Brain microvascular endothelial cell (primary cell): Measurements from ENCODE around the gene MEF2A.

Source experiments
- DNase-seq: peaks from one replicate; pipeline ENCODE4 v3.0.0-alpha.2; 2020
- H3K27ac ChIP-seq: fragments of 250-450 bp; sonication (Bioruptor Pico); 2 replicates; pipeline ENCODE4 v1.5.1; 2020; ENCODE audit warnings: mild to moderate bottlenecking, moderate library complexity
- H3K27me3 ChIP-seq: fragments of 250-450 bp; sonication (Bioruptor Pico); replicated peaks from 2 replicates; pipeline ENCODE4 v1.5.1; 2020; ENCODE audit warnings: mild to moderate bottlenecking
- H3K36me3 ChIP-seq: fragments of 250-450 bp; sonication (Bioruptor Pico); replicated peaks from 2 replicates; pipeline ENCODE4 v1.5.1; 2020; ENCODE audit warnings: mild to moderate bottlenecking
- H3K4me3 ChIP-seq: 2 replicates; pipeline ENCODE4 v1.5.1; 2011; ENCODE audit warnings: low read depth, mild to moderate bottlenecking, control low read depth, low read length, moderate library complexity
- CTCF ChIP-seq: IDR thresholded peaks from 2 replicates; pipeline ENCODE4 v1.5.1; 2011; ENCODE audit warnings: low read depth, mild to moderate bottlenecking, moderate library complexity, low read length, control low read depth, inconsistent platforms; ENCODE audit errors: missing control alignments
- in situ Hi-C: cut with HindIII; loops from 2 replicates; pipeline ENCODE4 v1.10.0; 2017; ENCODE audit warnings: low sequenced_read_pairs, low pct_ligation_motif_present

Gene MEF2A

GRCh38 chr15:99574048-99574447, 8.3 kb downstream of the MEF2A start:
- in situ Hi-C loops = no loop called here

GRCh38 chr15:99574502-99574901, 8.7 kb downstream of the MEF2A start:
- in situ Hi-C loops = no loop called here
- H3K27me3 ChIP-seq = no peaks in the 10 kb centered on the region
- DNase-seq = no peak
- no peak for TF ChIP-seq CTCF
- no peaks in the 10 kb centered on the region for H3K36me3 ChIP-seq
- H3K4me3 ChIP-seq = no peak overlapping the region
- H3K27ac ChIP-seq = no peak overlapping the region

More at GRCh38 chr15:99574048-99574447, 8.3 kb downstream of the MEF2A start:
- Histone ChIP-seq H3K36me3 (no peaks in the 10 kb centered on the region), H3K27me3 (no peaks in the 10 kb centered on the region), H3K27ac (no peak overlapping the region), H3K4me3 (no peak overlapping the region)
- DNase-seq = no peak
- no peak for TF ChIP-seq CTCF

- no peaks in the 10 kb centered on the region for H3K27me3 ChIP-seq
- DNase-seq = no peak
Observed at GRCh38 chr15:99578809-99579208, 13.0 kb downstream of the MEF2A start.

GRCh38 chr15:99580076-99580475, 14.3 kb downstream of the MEF2A start:
- no peak for TF ChIP-seq CTCF
- Histone ChIP-seq H3K27ac (no peak overlapping the region), H3K4me3 (no peak overlapping the region), H3K36me3 (no peaks in the 10 kb centered on the region), H3K27me3 (no peaks in the 10 kb centered on the region)
- DNase-seq = no peak
- in situ Hi-C loops = no loop called here

More at GRCh38 chr15:99578809-99579208, 13.0 kb downstream of the MEF2A start:
- Histone ChIP-seq H3K4me3 (no peak overlapping the region), H3K27ac (no peak overlapping the region), H3K36me3 (no peaks in the 10 kb centered on the region)
- in situ Hi-C loops = no loop called here
- TF ChIP-seq CTCF = no peak

GRCh38 chr15:99582508-99582960, 16.8 kb downstream of the MEF2A start:
- no peak overlapping the region for H3K27ac ChIP-seq
- TF ChIP-seq CTCF = no peak
- no peaks in the 10 kb centered on the region for H3K27me3 ChIP-seq
- no peaks in the 10 kb centered on the region for H3K36me3 ChIP-seq
- H3K4me3 ChIP-seq = no peak overlapping the region
- DNase-seq = no peak
- in situ Hi-C loops = no loop called here

GRCh38 chr15:99584081-99584600, 18.4 kb downstream of the MEF2A start:
- no peak overlapping the region for H3K27ac ChIP-seq
- no peaks in the 10 kb centered on the region for H3K27me3 ChIP-seq

More at GRCh38 chr15:99584081-99584600, 18.4 kb downstream of the MEF2A start:
- in situ Hi-C loops = no loop called here
- Histone ChIP-seq H3K36me3 (no peaks in the 10 kb centered on the region), H3K4me3 (no peak overlapping the region)
- DNase-seq = no peak
- no peak for TF ChIP-seq CTCF
